Right lung (tissue), 5 donors: ENCODE results near the gene DUSP22. TPM values are rescaled to one million over a fixed set of nuclear protein-coding genes. Genes with fewer than 3 reads are reported as not detected.

Source experiments
- DNase-seq, 2 donors: peaks; one replicate each; pipeline ENCODE4 v3.0.0-alpha.2; 2013
- polyA plus RNA-seq, 5 donors: library from polyadenylated mRNA; unstranded; fragments of 120-200 nt; gene quantifications; one replicate each; pipeline versions ENCODE4 v1.2.1 to v1.2.3, GENCODE V29; 2013; ENCODE audit warnings: inconsistent platforms in 1 of 5, low replicate concordance in 1 of 5; ENCODE audit not compliant: insufficient read length in 5 of 5, insufficient read depth in 1 of 5

DUSP22 gene
- polyA plus RNA-seq, 5 donors, result 29.0 to 33.1 (median 29.9) TPM

- no peak for DNase-seq
These were observed 2.6 kb downstream of the DUSP22 start for GRCh38 chr6:294656-295565.

GRCh38 chr6:296151-297122 is 4.2 kb downstream of the DUSP22 start:
- DNase-seq, result peak in 1 of 2 donors; percentile 36

- DNase-seq, result no peak
These were observed 5.4 kb downstream of the DUSP22 start for GRCh38 chr6:297571-298232.

- DNase-seq, result no peak
These were observed 6.2 kb downstream of the DUSP22 start for GRCh38 chr6:298233-299103.

- no peak for DNase-seq
These were observed 7.1 kb downstream of the DUSP22 start for GRCh38 chr6:299104-299980.

GRCh38 chr6:300026-300425 is 7.7 kb downstream of the DUSP22 start:
- DNase-seq, result no peak

GRCh38 chr6:300494-301198 is 8.4 kb downstream of the DUSP22 start:
- no peak for DNase-seq

- no peak for DNase-seq
These were observed 9.2 kb downstream of the DUSP22 start for GRCh38 chr6:301526-301925.

GRCh38 chr6:301929-302705 is 9.8 kb downstream of the DUSP22 start:
- DNase-seq, result no peak

GRCh38 chr6:302760-303159 is 10.5 kb downstream of the DUSP22 start:
- no peak for DNase-seq

- DNase-seq, result no peak
These were observed 11.0 kb downstream of the DUSP22 start for GRCh38 chr6:303263-303662.

GRCh38 chr6:303948-304558 is 11.8 kb downstream of the DUSP22 start:
- DNase-seq, result no peak

GRCh38 chr6:304833-305370 is 12.6 kb downstream of the DUSP22 start:
- DNase-seq, result no peak

GRCh38 chr6:305371-306206 is 13.3 kb downstream of the DUSP22 start:
- DNase-seq, result no peak

GRCh38 chr6:306641-307061 is 14.4 kb downstream of the DUSP22 start:
- no peak for DNase-seq

- no peak for DNase-seq
These were observed 15.0 kb downstream of the DUSP22 start for GRCh38 chr6:307065-307814.
